Calu3 (cell line): ENCODE measurements around the gene GPM6B. TPM values are rescaled to one million over a fixed set of nuclear protein-coding genes. Genes with fewer than 3 reads are reported as not detected.

Experiments used
- BruUV-seq: library from RNA; stranded (reverse); fragments of 400-500 nt; replicated peaks from 2 replicates; lab custom pipeline; 2021; lab: Mats Ljungman, UMichigan
- CTCF ChIA-PET: fragments of 300-600 bp; sonication (Branson Sonifier 250); formaldehyde crosslinking; loops from one replicate; lab custom pipeline; 2022; ENCODE audit warnings: antibody characterized with exemption; lab: Charles Lee
- DNase-seq: peaks from one replicate; pipeline ENCODE4 v3.0.0; 2022
- H3K27ac Mint-ChIP-seq: one replicate; pipeline ENCODE4 v1.8.0; 2022; ENCODE audit warnings: mixed read lengths; ENCODE audit not compliant: unreplicated experiment
- H3K27me3 Mint-ChIP-seq: one replicate; pipeline ENCODE4 v1.8.0; 2022; ENCODE audit warnings: mixed read lengths; ENCODE audit not compliant: unreplicated experiment
- H3K36me3 Mint-ChIP-seq: one replicate; pipeline ENCODE4 v1.8.0; 2022; ENCODE audit warnings: mild to moderate bottlenecking, moderate library complexity, mixed read lengths; ENCODE audit not compliant: insufficient read depth, unreplicated experiment
- H3K4me1 Mint-ChIP-seq: one replicate; pipeline ENCODE4 v1.8.0; 2022; ENCODE audit warnings: mild to moderate bottlenecking, low read depth, mixed read lengths; ENCODE audit not compliant: unreplicated experiment
- H3K4me3 Mint-ChIP-seq: one replicate; pipeline ENCODE4 v1.8.0; 2022; ENCODE audit warnings: mild to moderate bottlenecking, low read depth, moderate library complexity, mixed read lengths; ENCODE audit not compliant: unreplicated experiment
- H3K9me3 Mint-ChIP-seq: one replicate; pipeline ENCODE4 v1.8.0; 2022; ENCODE audit warnings: low read depth, mixed read lengths; ENCODE audit not compliant: unreplicated experiment
- CTCF ChIP-seq: fragments of 200-600 bp; IDR thresholded peaks from one replicate; pipeline ENCODE4 v1.8.0; 2022; ENCODE audit warnings: antibody characterized with exemption; ENCODE audit not compliant: unreplicated experiment
- intact Hi-C: fragments of 100-400 bp; cut with micrococcal nuclease; formaldehyde crosslinking; loops from one replicate; pipeline ENCODE4 v1.10.0; 2022; ENCODE audit not compliant: unreplicated experiment
- total RNA-seq: library from RNA; stranded (reverse); gene quantifications from 2 replicates; pipeline ENCODE4 v1.2.3, GENCODE V29; 2022

Gene GPM6B
- total RNA-seq, 1 experiment from 2014 or later: 4.3 TPM

DNA sequence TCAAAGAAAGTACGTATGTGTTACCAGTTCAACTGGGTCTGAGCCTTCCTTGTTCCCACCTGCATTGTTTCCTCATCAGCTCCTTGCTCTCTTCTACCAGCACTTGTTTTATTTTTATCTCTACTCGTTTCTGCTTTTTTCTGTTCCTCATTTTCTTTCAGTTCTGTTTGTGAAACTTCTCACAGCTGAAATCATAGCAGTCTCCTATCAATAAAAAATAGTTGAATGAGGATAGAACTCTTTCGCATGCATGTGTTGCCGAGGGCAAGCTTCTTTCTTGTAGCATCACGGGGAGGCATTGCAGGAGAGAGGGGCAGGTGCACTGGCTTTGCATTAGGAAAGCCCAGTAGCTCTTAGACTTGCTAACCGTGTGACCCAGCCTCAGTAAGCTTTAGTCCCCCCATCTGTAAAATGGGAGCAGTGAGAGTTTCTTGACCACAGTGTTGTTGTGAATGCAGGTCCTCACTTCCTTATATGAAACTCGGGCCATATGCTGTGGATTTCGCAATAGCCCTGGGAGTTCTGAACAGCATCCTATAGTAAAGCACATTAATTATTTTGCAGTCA lies 57.7 kb downstream of the GPM6B start:
- BruUV-seq: no TSS peak
- H3K36me3 Mint-ChIP-seq: peaks cover 15% of the 10 kb centered on the region
- CTCF ChIA-PET: no interaction called here
- no peak overlapping the region for H3K4me3 Mint-ChIP-seq
- no peaks in the 10 kb centered on the region for H3K9me3 Mint-ChIP-seq
- H3K27me3 Mint-ChIP-seq: no peaks in the 10 kb centered on the region
- intact Hi-C loops: loop anchor here (10.0 kb wide), 1 partner anchor 176 kb away; no protein-coding TSS in a partner anchor
- no peak for TF ChIP-seq CTCF
- no peak for DNase-seq
- no peaks in the 10 kb centered on the region for H3K4me1 Mint-ChIP-seq
- no peak overlapping the region for H3K27ac Mint-ChIP-seq

- intact Hi-C loops: loop anchor here (10.0 kb wide), 1 partner anchor 178 kb away; no protein-coding TSS in a partner anchor
- CTCF ChIA-PET: no interaction called here
- no peak for DNase-seq
Observed at GRCh38 chrX:13756381-13756780, 60.5 kb downstream of the GPM6B start.

GRCh38 chrX:13755254-13755653 lies 61.6 kb downstream of the GPM6B start:
- H3K27ac Mint-ChIP-seq: no peak overlapping the region
- no TSS peak for BruUV-seq
- intact Hi-C loops: loop anchor here (10.0 kb wide), 1 partner anchor 180 kb away; no protein-coding TSS in a partner anchor
- TF ChIP-seq CTCF: no peak
- H3K9me3 Mint-ChIP-seq: no peaks in the 10 kb centered on the region
- no peaks in the 10 kb centered on the region for H3K4me1 Mint-ChIP-seq
- peaks cover 18% of the 10 kb centered on the region for H3K36me3 Mint-ChIP-seq
- no peaks in the 10 kb centered on the region for H3K27me3 Mint-ChIP-seq
- no peak for DNase-seq
- CTCF ChIA-PET: interaction anchor here (0.7 kb wide), 1 partner anchor 467 kb away, joined by 5 read pairs; no protein-coding TSS in a partner anchor
- H3K4me3 Mint-ChIP-seq: no peak overlapping the region

More at GRCh38 chrX:13756381-13756780, 60.5 kb downstream of the GPM6B start:
- Mint-ChIP-seq H3K36me3 (peaks cover 16% of the 10 kb centered on the region), H3K27me3 (no peaks in the 10 kb centered on the region), H3K4me3 (no peak overlapping the region), H3K9me3 (no peaks in the 10 kb centered on the region), H3K27ac (no peak overlapping the region), H3K4me1 (no peaks in the 10 kb centered on the region)
- BruUV-seq: no TSS peak
- no peak for TF ChIP-seq CTCF

DNA sequence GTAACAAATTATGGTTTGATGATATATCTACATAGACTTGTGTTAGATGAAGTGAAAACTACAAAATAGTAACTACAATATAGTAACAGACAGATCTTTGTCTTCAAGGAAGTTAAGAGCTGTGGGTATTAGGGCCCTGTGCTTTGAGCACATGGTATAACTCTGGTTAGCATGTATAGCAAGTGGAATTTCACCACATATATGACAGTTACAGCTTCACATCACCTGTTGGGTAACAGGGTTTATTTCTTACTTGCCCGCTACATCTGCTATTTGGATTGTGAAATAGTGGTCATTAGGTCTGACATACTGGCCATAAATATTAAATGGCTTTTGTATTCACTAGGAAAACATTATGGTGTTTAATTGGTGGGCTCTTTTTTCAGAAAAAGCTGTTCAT lies 62.1 kb downstream of the GPM6B start:
- no peaks in the 10 kb centered on the region for H3K4me1 Mint-ChIP-seq
- no peak for DNase-seq
- CTCF ChIA-PET: no interaction called here
- TF ChIP-seq CTCF: no peak
- intact Hi-C loops: loop anchor here (10.0 kb wide), 1 partner anchor 180 kb away; no protein-coding TSS in a partner anchor
- H3K36me3 Mint-ChIP-seq: peaks cover 22% of the 10 kb centered on the region
- no peaks in the 10 kb centered on the region for H3K27me3 Mint-ChIP-seq
- H3K4me3 Mint-ChIP-seq: no peak overlapping the region
- BruUV-seq: no TSS peak
- H3K27ac Mint-ChIP-seq: no peak overlapping the region
- H3K9me3 Mint-ChIP-seq: no peaks in the 10 kb centered on the region
